ENCODE data around the gene SYAP1. TPM values are rescaled to one million over a fixed set of nuclear protein-coding genes. Genes with fewer than 3 reads are reported as not detected.
"Not testable (repeated sequence)": the region's sequence is repeated elsewhere in the genome, so short reads cannot be mapped to it uniquely, and the experiment has no call there.

The SYAP1 gene
- total and polyA plus RNA-seq, 8 donors = 9.8 to 43.2 (median 20.6) TPM

GRCh38 chrX:16711219-16711811 is 8.1 kb upstream of the SYAP1 start:
- TF ChIP-seq POLR2AphosphoS5 (IDR thresholded peaks at IDR 0.05) (no peak), CTCF (IDR thresholded peaks at IDR 0.05) (no peak), POLR2A (IDR thresholded peaks at IDR 0.05) (no peak), EP300 (IDR thresholded peaks at IDR 0.05) (no peak)
- peaks cover 0 to 24% (median 0%) of the 10 kb centered on the region in 3 donors for H3K27me3 ChIP-seq
- H3K4me3 ChIP-seq = peak overlapping the region; percentile 68 to 83 (median 74)
- peak in 1 of 2 donors; percentile 23 for DNase-seq
- WGBS, 5 donors = 18 to 44% (median 24%) methylated on average over 8 to 9 of the region's 9 CpGs
- no peaks in the 10 kb centered on the region for H3K9me3 ChIP-seq
- H3K4me1 ChIP-seq = peaks cover 0 to 17% (median 3%) of the 10 kb centered on the region in 4 donors
- H3K36me3 ChIP-seq = peaks cover 0 to 11% (median 7%) of the 10 kb centered on the region in 4 donors
- intact Hi-C loops (cut with DNase I; ENCODE audit: low total_unique reads) = loop anchor here (10.0 kb wide), 1 partner anchor 73 kb away; the partner anchor contains the start of gene TXLNG
- peak overlapping the region; percentile 82 to 92 (median 89) for H3K27ac ChIP-seq

GRCh38 chrX:16711893-16712547 is 7.4 kb upstream of the SYAP1 start:
- WGBS, 5 donors = 0 to 6% (median 0%) methylated on average over 15 to 52 of the region's 67 CpGs; no CpG with 5 or more reads in 1 of the 5 donors
- Histone ChIP-seq H3K36me3 (peaks cover 0 to 9% (median 6%) of the 10 kb centered on the region in 4 donors), H3K27ac (peak overlapping the region; percentile 82 to 92 (median 89)), H3K4me3 (peak overlapping the region; percentile 68 to 83 (median 74)), H3K27me3 (peaks cover 0 to 24% (median 0%) of the 10 kb centered on the region in 3 donors), H3K4me1 (peaks cover 0 to 17% (median 3%) of the 10 kb centered on the region in 4 donors), H3K9me3 (no peaks in the 10 kb centered on the region)
- no peak for TF ChIP-seq EP300 (IDR thresholded peaks at IDR 0.05)
- no peak for TF ChIP-seq POLR2A (IDR thresholded peaks at IDR 0.05)
- TF ChIP-seq POLR2AphosphoS5 (IDR thresholded peaks at IDR 0.05) = no peak
- DNase-seq = peak in 1 of 2 donors; percentile 51
- intact Hi-C loops (cut with DNase I; ENCODE audit: low total_unique reads) = loop anchor here (10.0 kb wide), 1 partner anchor 73 kb away; the partner anchor contains the start of gene TXLNG

GRCh38 chrX:16712548-16713155 is 6.8 kb upstream of the SYAP1 start, which contains the start of gene CTPS2:
CTPS2 (minus strand) TSS chrX:16712669; CDS start chrX:16702902, 9,767 bp downstream.
- peak within 1 kb of the TSS; percentile 82 to 92 (median 89) for H3K27ac ChIP-seq
- intact Hi-C loops (cut with DNase I; ENCODE audit: low total_unique reads) = loop anchor here (10.0 kb wide), 1 partner anchor 72 kb away; the partner anchor contains the start of gene TXLNG
- peaks cover 0 to 17% (median 3%) of the 10 kb centered on the region in 4 donors for H3K4me1 ChIP-seq
- TF ChIP-seq CTCF (IDR thresholded peaks at IDR 0.05) = peak in 1 of 7 experiments; percentile 13
- TF ChIP-seq EP300 (IDR thresholded peaks at IDR 0.05) = no peak
- TF ChIP-seq POLR2A (IDR thresholded peaks at IDR 0.05) = peak in 1 of 4 donors; percentile 35
- peak in 2 of 3 donors; percentile 68 to 77 for TF ChIP-seq POLR2AphosphoS5 (IDR thresholded peaks at IDR 0.05)
- peaks cover 0 to 24% (median 0%) of the 10 kb centered on the region in 3 donors for H3K27me3 ChIP-seq
- peak; percentile 70 to 87 for DNase-seq
- H3K9me3 ChIP-seq = no peaks in the 10 kb centered on the region
- H3K36me3 ChIP-seq = peaks cover 0 to 3% (median under 1%) of the 10 kb centered on the region in 4 donors
- H3K4me3 ChIP-seq = peak within 1 kb of the TSS; percentile 68 to 83 (median 74)
- WGBS, 5 donors = 4 to 16% (median 7%) methylated on average over 19 to 30 of the region's 30 CpGs

GRCh38 chrX:16714504-16714903 is 4.9 kb upstream of the SYAP1 start:
- Histone ChIP-seq H3K27ac (no peak overlapping the region), H3K27me3 (peaks cover 0 to 24% (median 0%) of the 10 kb centered on the region in 3 donors), H3K4me1 (peaks cover 0 to 24% (median 5%) of the 10 kb centered on the region in 4 donors), H3K9me3 (no peaks in the 10 kb centered on the region), H3K36me3 (no peaks in the 10 kb centered on the region), H3K4me3 (no peak overlapping the region)
- WGBS, 5 donors = 68 to 92% (median 79%) methylated on average over 8 of the region's 8 CpGs
- no peak for TF ChIP-seq EP300 (IDR thresholded peaks at IDR 0.05)
- no peak for TF ChIP-seq POLR2A (IDR thresholded peaks at IDR 0.05)
- TF ChIP-seq CTCF (IDR thresholded peaks at IDR 0.05) = no peak
- TF ChIP-seq POLR2AphosphoS5 (IDR thresholded peaks at IDR 0.05) = no peak
- intact Hi-C loops (cut with DNase I; ENCODE audit: low total_unique reads) = loop anchor here (10.0 kb wide), 1 partner anchor 70 kb away; the partner anchor contains the start of gene TXLNG
- DNase-seq = no peak

- not testable (repeated sequence) for H3K27ac ChIP-seq, DNase-seq, H3K36me3 ChIP-seq, H3K4me3 ChIP-seq, H3K9me3 ChIP-seq
- peaks cover 0 to 31% (median 11%) of the 10 kb centered on the region in 4 donors for H3K4me1 ChIP-seq
- peaks cover 0 to 24% (median 0%) of the 10 kb centered on the region in 3 donors for H3K27me3 ChIP-seq
- intact Hi-C loops (cut with DNase I; ENCODE audit: low total_unique reads) = loop anchor here (10.0 kb wide), 1 partner anchor 69 kb away; the partner anchor contains the start of gene TXLNG
- WGBS, 5 donors = 83 to 100% (median 90%) methylated on average over 1 to 6 of the region's 6 CpGs
Measured at GRCh38 chrX:16715638-16716037, 3.8 kb upstream of the SYAP1 start.

GRCh38 chrX:16716451-16716850 is 3.0 kb upstream of the SYAP1 start:
- intact Hi-C loops (cut with DNase I; ENCODE audit: low total_unique reads) = loop anchor here (10.0 kb wide), 1 partner anchor 68 kb away; the partner anchor contains the start of gene TXLNG
- 81 to 94% (median 83%) methylated on average over 3 to 6 of the region's 6 CpGs for WGBS, 5 donors

More at GRCh38 chrX:16716451-16716850, 3.0 kb upstream of the SYAP1 start:
- H3K36me3 ChIP-seq, H3K9me3 ChIP-seq, DNase-seq, H3K4me3 ChIP-seq, H3K27ac ChIP-seq: not testable (repeated sequence)
- Histone ChIP-seq H3K27me3 (peaks cover 0 to 21% (median 0%) of the 10 kb centered on the region in 3 donors), H3K4me1 (peaks cover 0 to 39% (median 17%) of the 10 kb centered on the region in 4 donors)
